Measurements from ENCODE around the gene ARHGAP27.

The ARHGAP27 gene

DNA sequence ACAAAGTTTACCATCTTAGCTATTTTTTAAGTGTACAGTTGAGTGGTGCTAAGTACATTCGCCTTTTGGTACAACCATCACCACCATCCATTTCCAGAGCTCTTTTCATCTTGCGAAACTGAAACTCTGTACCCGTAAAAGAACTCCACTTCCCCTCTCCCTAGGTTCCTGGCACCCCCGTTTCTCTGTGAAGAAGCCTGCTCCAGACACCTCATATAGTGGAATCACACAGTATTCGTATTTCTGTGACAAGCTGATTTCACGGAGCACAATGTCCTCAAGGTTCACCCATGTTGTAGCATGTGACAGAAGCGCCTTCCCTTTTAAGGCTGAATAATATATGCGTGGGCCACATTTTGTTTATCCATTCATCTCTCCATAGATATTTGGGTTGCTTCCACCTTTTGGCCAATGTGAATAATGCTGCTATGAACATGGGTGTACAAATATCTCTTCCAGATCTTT lies 61.7 kb downstream of the ARHGAP27 start:
- H3K9me3 ChIP-seq: no peaks in the 10 kb centered on the region
- no peaks in the 10 kb centered on the region for H3K36me3 ChIP-seq
- H3K4me1 ChIP-seq (ENCODE audit: control insufficient read depth in 1 of 2, insufficient read depth in 1 of 2, low read depth in 1 of 2, low read length in 1 of 2): peaks cover 4 to 6% of the 10 kb centered on the region in 2 experiments
- no peak overlapping the region for H3K27ac ChIP-seq
- H3K27me3 ChIP-seq: peaks cover 65% of the 10 kb centered on the region
- TF ChIP-seq, protein P1, sequence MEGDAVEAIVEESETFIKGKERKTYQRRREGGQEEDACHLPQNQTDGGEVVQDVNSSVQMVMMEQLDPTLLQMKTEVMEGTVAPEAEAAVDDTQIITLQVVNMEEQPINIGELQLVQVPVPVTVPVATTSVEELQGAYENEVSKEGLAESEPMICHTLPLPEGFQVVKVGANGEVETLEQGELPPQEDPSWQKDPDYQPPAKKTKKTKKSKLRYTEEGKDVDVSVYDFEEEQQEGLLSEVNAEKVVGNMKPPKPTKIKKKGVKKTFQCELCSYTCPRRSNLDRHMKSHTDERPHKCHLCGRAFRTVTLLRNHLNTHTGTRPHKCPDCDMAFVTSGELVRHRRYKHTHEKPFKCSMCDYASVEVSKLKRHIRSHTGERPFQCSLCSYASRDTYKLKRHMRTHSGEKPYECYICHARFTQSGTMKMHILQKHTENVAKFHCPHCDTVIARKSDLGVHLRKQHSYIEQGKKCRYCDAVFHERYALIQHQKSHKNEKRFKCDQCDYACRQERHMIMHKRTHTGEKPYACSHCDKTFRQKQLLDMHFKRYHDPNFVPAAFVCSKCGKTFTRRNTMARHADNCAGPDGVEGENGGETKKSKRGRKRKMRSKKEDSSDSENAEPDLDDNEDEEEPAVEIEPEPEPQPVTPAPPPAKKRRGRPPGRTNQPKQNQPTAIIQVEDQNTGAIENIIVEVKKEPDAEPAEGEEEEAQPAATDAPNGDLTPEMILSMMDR (IDR thresholded peaks at IDR 0.05): no peak
- no peak overlapping the region for H3K4me3 ChIP-seq (ENCODE audit: low read depth in 1 of 2, low read length in 1 of 2)

DNA sequence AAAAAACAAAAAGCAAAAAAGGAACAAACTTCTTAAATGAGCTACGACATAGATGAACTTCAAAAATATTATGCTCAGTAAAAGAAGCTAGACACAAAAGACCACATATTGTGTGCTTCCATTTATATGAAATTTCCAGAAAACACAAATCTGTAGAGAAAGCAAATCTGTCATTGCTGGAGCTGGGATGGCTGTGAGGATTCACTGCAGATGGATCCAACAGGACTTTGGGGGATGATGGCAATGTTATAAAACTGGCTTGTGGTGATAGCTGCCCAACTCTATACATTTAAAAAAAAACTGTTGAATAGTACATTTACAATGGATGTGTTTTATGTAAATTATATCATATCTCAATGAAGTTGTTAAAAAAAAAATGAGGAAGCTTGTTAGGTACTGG lies 63.2 kb downstream of the ARHGAP27 start:
- TF ChIP-seq, protein P1 (IDR thresholded peaks at IDR 0.05): no peak
- Histone ChIP-seq H3K27ac (no peak overlapping the region), H3K9me3 (no peaks in the 10 kb centered on the region), H3K27me3 (peaks cover 65% of the 10 kb centered on the region), H3K4me1 (ENCODE audit: control insufficient read depth in 1 of 2, insufficient read depth in 1 of 2, low read depth in 1 of 2, low read length in 1 of 2) (peaks cover 4 to 6% of the 10 kb centered on the region in 2 experiments), H3K4me3 (ENCODE audit: low read depth in 1 of 2, low read length in 1 of 2) (no peak overlapping the region), H3K36me3 (no peaks in the 10 kb centered on the region)

DNA sequence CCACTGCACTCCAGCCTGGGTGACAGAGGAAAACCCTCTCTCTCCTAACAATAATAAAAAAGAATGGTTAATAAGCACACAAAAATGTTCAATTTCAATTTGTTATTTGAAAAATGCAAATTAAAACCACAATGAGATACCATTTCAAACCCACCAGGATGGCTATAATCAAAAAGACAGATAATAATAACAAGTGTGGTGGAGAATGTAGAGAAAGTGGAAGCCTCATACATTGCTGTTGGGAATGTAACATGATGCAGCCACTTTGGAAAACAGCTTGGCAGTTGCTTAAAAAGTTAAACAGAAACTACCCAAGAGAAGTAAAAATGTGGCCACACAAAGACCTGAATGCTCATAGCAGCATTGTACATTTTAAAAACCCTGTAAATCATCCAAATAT lies 64.0 kb downstream of the ARHGAP27 start:
- H3K27me3 ChIP-seq: peaks cover 67% of the 10 kb centered on the region
- peaks cover 4 to 6% of the 10 kb centered on the region in 2 experiments for H3K4me1 ChIP-seq (ENCODE audit: control insufficient read depth in 1 of 2, insufficient read depth in 1 of 2, low read depth in 1 of 2, low read length in 1 of 2)
- TF ChIP-seq, protein P1 (IDR thresholded peaks at IDR 0.05): no peak
- no peaks in the 10 kb centered on the region for H3K9me3 ChIP-seq
- no peak overlapping the region for H3K27ac ChIP-seq
- H3K4me3 ChIP-seq (ENCODE audit: low read depth in 1 of 2, low read length in 1 of 2): no peak overlapping the region
- H3K36me3 ChIP-seq: no peaks in the 10 kb centered on the region

DNA sequence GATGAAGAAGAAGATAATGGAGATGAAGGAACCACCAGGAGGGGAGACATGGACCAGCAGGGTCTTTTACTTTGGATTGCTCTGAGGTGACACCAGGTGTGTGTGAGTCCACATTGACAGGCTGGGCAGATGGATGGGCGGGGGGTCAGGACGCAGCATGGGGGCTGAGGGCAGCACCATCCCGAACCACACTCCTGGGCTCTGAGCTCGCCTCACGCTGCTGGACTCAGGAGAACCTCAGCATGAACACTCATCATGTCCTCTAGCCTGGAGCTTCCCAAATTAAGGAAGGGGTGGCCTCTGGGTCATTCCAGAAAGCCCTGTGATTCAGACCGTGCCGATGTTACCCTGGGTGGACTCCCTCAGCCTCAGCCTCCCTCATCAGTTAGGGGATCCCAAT lies 65.5 kb downstream of the ARHGAP27 start:
- no peak overlapping the region for H3K4me3 ChIP-seq (ENCODE audit: low read depth in 1 of 2, low read length in 1 of 2)
- no peaks in the 10 kb centered on the region for H3K9me3 ChIP-seq
- peaks cover 4 to 6% of the 10 kb centered on the region in 2 experiments for H3K4me1 ChIP-seq (ENCODE audit: control insufficient read depth in 1 of 2, insufficient read depth in 1 of 2, low read depth in 1 of 2, low read length in 1 of 2)
- no peaks in the 10 kb centered on the region for H3K36me3 ChIP-seq
- TF ChIP-seq, protein P1 (IDR thresholded peaks at IDR 0.05): no peak
- H3K27ac ChIP-seq: no peak overlapping the region
- H3K27me3 ChIP-seq: peaks cover 67% of the 10 kb centered on the region

DNA sequence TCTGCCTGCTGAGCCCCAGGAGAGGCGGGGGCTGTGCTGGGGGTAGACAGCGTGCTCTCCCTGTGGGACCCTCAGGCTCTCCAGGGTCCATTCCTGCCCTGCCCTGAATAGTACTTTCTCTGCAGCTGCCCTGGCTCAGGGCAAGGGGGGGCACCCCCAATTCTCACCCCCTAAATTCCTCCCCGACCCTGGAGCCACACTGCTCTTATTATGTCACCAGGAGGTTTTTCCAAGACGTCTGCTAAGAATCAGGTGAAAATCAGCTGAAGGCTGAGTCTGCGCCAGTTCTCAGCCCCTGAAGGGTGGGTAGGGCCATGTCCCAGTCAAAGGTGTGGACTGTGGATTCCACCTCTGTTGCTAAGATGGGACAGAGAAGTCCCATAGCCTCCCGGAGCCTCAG lies 66.0 kb downstream of the ARHGAP27 start:
- peaks cover 67% of the 10 kb centered on the region for H3K27me3 ChIP-seq
- no peak overlapping the region for H3K27ac ChIP-seq
- H3K9me3 ChIP-seq: no peaks in the 10 kb centered on the region
- no peaks in the 10 kb centered on the region for H3K36me3 ChIP-seq
- H3K4me1 ChIP-seq (ENCODE audit: control insufficient read depth in 1 of 2, insufficient read depth in 1 of 2, low read depth in 1 of 2, low read length in 1 of 2): peaks cover 1 to 5% of the 10 kb centered on the region in 2 experiments
- no peak overlapping the region for H3K4me3 ChIP-seq (ENCODE audit: low read depth in 1 of 2, low read length in 1 of 2)
- TF ChIP-seq, protein P1 (IDR thresholded peaks at IDR 0.05): no peak

DNA sequence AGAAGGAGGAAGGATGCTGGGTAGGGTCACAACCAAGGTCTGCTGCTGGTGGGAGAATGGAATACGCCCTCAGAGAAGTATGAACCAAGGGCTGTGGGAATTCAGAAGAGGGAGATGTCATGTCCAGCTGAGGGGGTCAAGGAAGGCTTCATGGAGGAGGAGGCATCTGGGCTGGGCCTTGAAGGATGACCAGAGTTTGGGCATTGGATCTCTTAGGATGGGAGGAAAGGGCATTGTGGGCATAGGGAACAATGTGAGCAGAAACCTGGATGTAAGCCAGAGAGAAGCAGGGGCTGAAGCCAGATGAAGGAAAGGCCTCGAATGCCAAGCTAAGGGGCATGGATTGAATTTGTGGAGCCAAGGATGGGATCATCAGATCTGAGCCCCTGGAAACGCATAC lies 66.6 kb downstream of the ARHGAP27 start:
- TF ChIP-seq, protein P1 (IDR thresholded peaks at IDR 0.05): no peak
- Histone ChIP-seq H3K36me3 (no peaks in the 10 kb centered on the region), H3K9me3 (no peaks in the 10 kb centered on the region), H3K27ac (no peak overlapping the region), H3K4me1 (ENCODE audit: control insufficient read depth in 1 of 2, insufficient read depth in 1 of 2, low read depth in 1 of 2, low read length in 1 of 2) (no peaks in the 10 kb centered on the region), H3K27me3 (peaks cover 64% of the 10 kb centered on the region), H3K4me3 (ENCODE audit: low read depth in 1 of 2, low read length in 1 of 2) (no peak overlapping the region)

All from neutrophil (primary cell).